SW 1271 (cell line): ENCODE data around the gene TOB1.

Experiments used
- DNase-seq, 2 experiments: peaks; one replicate each; lab custom pipeline; 2025; lab: John Stamatoyannopoulos, UW

The TOB1 gene

GRCh38 chr17:50832267-50832863 lies 33.8 kb downstream of the TOB1 start:
- DNase-seq: no peak

- no peak for DNase-seq
Measured at GRCh38 chr17:50831471-50831928, 34.7 kb downstream of the TOB1 start.

- no peak for DNase-seq
Measured at GRCh38 chr17:50830994-50831393, 35.2 kb downstream of the TOB1 start.

GRCh38 chr17:50830352-50830751 lies 35.8 kb downstream of the TOB1 start:
- no peak for DNase-seq

GRCh38 chr17:50829332-50829731 lies 36.8 kb downstream of the TOB1 start:
- no peak for DNase-seq

GRCh38 chr17:50828508-50829170 lies 37.5 kb downstream of the TOB1 start:
- DNase-seq: no peak

- DNase-seq: no peak
Measured at GRCh38 chr17:50825188-50825587, 41.0 kb downstream of the TOB1 start.

- no peak for DNase-seq
Measured at GRCh38 chr17:50824429-50824828, 41.7 kb downstream of the TOB1 start.

- no peak for DNase-seq
Measured at GRCh38 chr17:50822550-50822949, 43.6 kb downstream of the TOB1 start.

- DNase-seq: no peak
Measured at GRCh38 chr17:50820651-50821050, 45.5 kb downstream of the TOB1 start.

GRCh38 chr17:50818921-50819657 lies 47.1 kb downstream of the TOB1 start:
- DNase-seq: no peak

- no peak for DNase-seq
Measured at GRCh38 chr17:50818261-50818660, 47.9 kb downstream of the TOB1 start.

- no peak for DNase-seq
Measured at GRCh38 chr17:50817838-50818237, 48.3 kb downstream of the TOB1 start.

GRCh38 chr17:50816771-50817751 lies 49.1 kb downstream of the TOB1 start:
- no peak for DNase-seq

GRCh38 chr17:50816271-50816670 lies 49.9 kb downstream of the TOB1 start:
- no peak for DNase-seq

- DNase-seq: no peak
Measured at GRCh38 chr17:50815400-50815799, 50.8 kb downstream of the TOB1 start.

GRCh38 chr17:50813583-50813982 lies 52.6 kb downstream of the TOB1 start:
- DNase-seq: no peak
